Endodermal cell (in vitro differentiated cells): ENCODE measurements around the gene FAM227B. TPM values are rescaled to one million over a fixed set of nuclear protein-coding genes. Genes with fewer than 3 reads are reported as not detected.

Experiments used
- DNase-seq: peaks from one replicate; pipeline ENCODE4 v3.0.0-alpha.2; 2017
- H3K27ac ChIP-seq: 2 replicates; pipeline ENCODE4 v1.5.1; 2013; ENCODE audit warnings: mild to moderate bottlenecking, low read depth, low read length, moderate library complexity
- H3K27me3 ChIP-seq: 2 replicates; pipeline ENCODE4 v1.6.1; 2013; ENCODE audit warnings: mild to moderate bottlenecking, low read length, moderate library complexity; ENCODE audit not compliant: insufficient read depth, control insufficient read depth, poor library complexity, severe bottlenecking
- H3K36me3 ChIP-seq: 2 replicates; pipeline ENCODE4 v1.7.0; 2013; ENCODE audit warnings: mild to moderate bottlenecking, low read length, moderate library complexity; ENCODE audit not compliant: control insufficient read depth, insufficient read depth
- H3K4me1 ChIP-seq: one replicate; pipeline ENCODE4 v1.7.0; 2013; ENCODE audit warnings: low read length; ENCODE audit not compliant: control insufficient read depth, insufficient read depth
- H3K4me3 ChIP-seq: 2 replicates; pipeline ENCODE4 v1.5.1; 2013; ENCODE audit warnings: mild to moderate bottlenecking, low read length, moderate library complexity
- H3K9ac ChIP-seq: 2 replicates; pipeline ENCODE4 v1.6.1; 2013; ENCODE audit warnings: mild to moderate bottlenecking, low read length, moderate library complexity; ENCODE audit not compliant: poor library complexity, severe bottlenecking; ENCODE audit errors: extremely low read depth
- H3K9me3 ChIP-seq: 2 replicates; pipeline ENCODE4 v1.6.1; 2013; ENCODE audit warnings: mild to moderate bottlenecking, low read length, moderate library complexity; ENCODE audit not compliant: control insufficient read depth
- H3K27ac Mint-ChIP-seq: 2 replicates; pipeline ENCODE4 v1.8.0; 2020; ENCODE audit warnings: mixed read lengths
- H3K27me3 Mint-ChIP-seq: 2 replicates; pipeline ENCODE4 v1.8.0; 2021; ENCODE audit warnings: mild to moderate bottlenecking, mixed read lengths; ENCODE audit not compliant: insufficient read depth
- H3K36me3 Mint-ChIP-seq: 2 replicates; pipeline ENCODE4 v1.8.0; 2020; ENCODE audit warnings: low read depth, mixed read lengths
- H3K4me1 Mint-ChIP-seq: 2 replicates; pipeline ENCODE4 v1.8.0; 2020; ENCODE audit warnings: mixed read lengths
- H3K4me3 Mint-ChIP-seq: 2 replicates; pipeline ENCODE4 v1.8.0; 2020; ENCODE audit warnings: mild to moderate bottlenecking, moderate library complexity, mixed read lengths
- H3K9me3 Mint-ChIP-seq: 2 replicates; pipeline ENCODE4 v1.8.0; 2020; ENCODE audit warnings: mild to moderate bottlenecking, mixed read lengths
- CTCF ChIP-seq: fragments of 200-600 bp; sonication (generic); conservative IDR thresholded peaks from 2 replicates; pipeline ENCODE4 v1.5.0; 2021; ENCODE audit warnings: antibody characterized with exemption, mild to moderate bottlenecking
- WGBS, 2 experiments: methylation state at CpG; one replicate each; pipeline versions ENCODE4 v1.1.5 to v1.1.7; 2013; ENCODE audit warnings: missing lambda C conversion rate in 2 of 2, mixed read lengths in 1 of 2; ENCODE audit not compliant: insufficient coverage in 1 of 2, insufficient read length in 1 of 2; 5-methylcytosine and 5-hydroxymethylcytosine counted together
- total RNA-seq, 2 donors: library from RNA; stranded (reverse); fragmentation: NEBNext Ultra II Directional in 1 of 2; extraction: Animal tissue kit (Norgen Biotek cat#: 25700) in 1 of 2; gene quantifications; 2 replicates in 1 of 2; 3 replicates in 1 of 2; pipeline ENCODE4 v1.2.1, GENCODE V29; 2021

Gene FAM227B
- total RNA-seq, 2 donors from 2014 or later = 7.5 to 8.5 TPM

DNA sequence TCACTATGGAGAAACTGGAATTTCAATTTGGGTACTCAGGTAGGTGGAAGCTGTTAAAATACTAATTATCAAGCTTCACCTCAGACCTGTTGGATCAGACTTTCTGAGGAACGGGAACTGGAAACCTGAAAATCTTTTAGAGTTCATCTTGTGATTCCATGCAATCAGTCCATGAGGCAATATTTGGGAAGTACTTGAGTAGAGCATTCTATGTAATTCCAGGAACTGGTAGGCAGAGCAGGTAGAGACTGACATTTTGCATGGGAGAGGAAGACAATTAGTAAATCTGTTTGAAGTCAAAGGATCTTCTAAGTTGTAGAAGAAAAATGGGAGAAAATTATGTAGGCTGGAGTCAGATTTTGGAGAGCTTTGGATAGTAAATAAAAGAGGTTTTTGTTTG lies 154.5 kb downstream of the FAM227B start:
- H3K9me3 Mint-ChIP-seq = no peaks in the 10 kb centered on the region
- WGBS, 2 experiments = 83% methylated on average over 1 of the region's 1 CpG; no CpG with 5 or more reads in 1 of the 2 experiments
- H3K4me1 ChIP-seq = no peaks in the 10 kb centered on the region
- no peak overlapping the region for H3K9ac ChIP-seq
- H3K27me3 ChIP-seq = no peaks in the 10 kb centered on the region
- no peak overlapping the region for H3K4me3 Mint-ChIP-seq
- no peak overlapping the region for H3K27ac ChIP-seq
- no peaks in the 10 kb centered on the region for H3K4me1 Mint-ChIP-seq
- H3K9me3 ChIP-seq = no peaks in the 10 kb centered on the region
- H3K27me3 Mint-ChIP-seq = no peaks in the 10 kb centered on the region
- DNase-seq = no peak
- H3K36me3 Mint-ChIP-seq = no peaks in the 10 kb centered on the region
- no peak for TF ChIP-seq CTCF
- no peaks in the 10 kb centered on the region for H3K36me3 ChIP-seq
- no peak overlapping the region for H3K4me3 ChIP-seq
- no peak overlapping the region for H3K27ac Mint-ChIP-seq

DNA sequence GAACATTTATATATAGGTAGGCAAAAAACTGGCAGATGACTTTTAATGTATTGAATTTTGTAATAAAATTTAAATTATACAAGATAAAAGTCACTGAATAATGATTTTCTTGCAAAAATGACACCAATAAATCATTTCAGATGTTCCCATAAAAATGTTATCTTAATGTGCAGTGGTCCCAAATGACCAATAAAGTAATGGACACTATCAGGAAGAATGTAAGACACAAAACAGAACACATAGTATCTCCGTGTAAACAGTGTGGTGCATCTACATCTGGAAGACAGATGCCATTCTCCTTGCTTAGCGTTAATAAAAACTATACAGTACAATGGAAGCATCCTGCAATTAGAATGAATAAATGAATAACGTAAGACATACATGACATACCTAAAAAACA lies 156.1 kb downstream of the FAM227B start:
- Mint-ChIP-seq H3K27me3 (no peaks in the 10 kb centered on the region), H3K9me3 (no peaks in the 10 kb centered on the region), H3K4me1 (no peaks in the 10 kb centered on the region), H3K27ac (no peak overlapping the region), H3K4me3 (no peak overlapping the region), H3K36me3 (no peaks in the 10 kb centered on the region)
- TF ChIP-seq CTCF = no peak
- 91 to 100% methylated on average over 2 of the region's 3 CpGs for WGBS, 2 experiments
- Histone ChIP-seq H3K36me3 (no peaks in the 10 kb centered on the region), H3K4me1 (no peaks in the 10 kb centered on the region), H3K4me3 (no peak overlapping the region), H3K27me3 (no peaks in the 10 kb centered on the region), H3K9me3 (no peaks in the 10 kb centered on the region), H3K27ac (no peak overlapping the region), H3K9ac (no peak overlapping the region)
- no peak for DNase-seq

DNA sequence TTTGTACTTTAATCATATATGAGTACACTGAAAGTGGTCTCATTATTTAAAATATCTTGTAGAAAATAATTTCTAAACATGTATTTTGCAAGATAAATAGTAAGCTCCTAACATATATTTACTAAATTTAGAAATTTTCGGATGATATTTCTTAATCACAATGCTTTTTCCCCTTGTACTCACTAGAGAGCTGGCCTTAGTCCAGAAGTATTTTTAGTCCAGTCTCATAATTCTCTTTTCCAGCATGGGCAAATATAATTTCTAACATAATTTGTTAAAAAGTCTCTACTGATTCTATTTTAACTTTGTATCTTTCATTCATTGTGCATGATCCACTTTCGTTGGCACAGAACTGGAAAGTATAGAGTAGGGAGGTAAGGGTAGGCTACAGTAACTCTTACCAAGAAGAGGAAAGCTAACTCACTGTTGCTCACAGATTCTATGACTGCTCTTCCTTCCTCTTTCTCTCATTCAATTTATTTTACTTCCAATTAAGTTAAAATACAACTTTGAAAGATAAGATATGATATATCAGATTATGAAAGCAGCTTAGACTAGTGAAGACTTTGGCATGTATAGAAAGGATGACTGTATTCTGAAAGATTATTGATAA lies 158.3 kb downstream of the FAM227B start:
- H3K27me3 Mint-ChIP-seq = no peaks in the 10 kb centered on the region
- WGBS, 2 experiments = 95 to 100% methylated on average over 1 of the region's 2 CpGs
- Histone ChIP-seq H3K4me3 (no peak overlapping the region), H3K9me3 (no peaks in the 10 kb centered on the region), H3K27me3 (no peaks in the 10 kb centered on the region), H3K4me1 (no peaks in the 10 kb centered on the region), H3K36me3 (no peaks in the 10 kb centered on the region), H3K27ac (no peak overlapping the region), H3K9ac (no peak overlapping the region)
- no peak for DNase-seq
- no peaks in the 10 kb centered on the region for H3K36me3 Mint-ChIP-seq
- TF ChIP-seq CTCF = no peak
- no peak overlapping the region for H3K27ac Mint-ChIP-seq
- no peak overlapping the region for H3K4me3 Mint-ChIP-seq
- no peaks in the 10 kb centered on the region for H3K9me3 Mint-ChIP-seq
- no peaks in the 10 kb centered on the region for H3K4me1 Mint-ChIP-seq
